B cell (primary cell): ENCODE data around the gene VAC14. TPM values are rescaled to one million over a fixed set of nuclear protein-coding genes. Genes with fewer than 3 reads are reported as not detected.

Experiments
- ATAC-seq: fragments of 200-7000 bp; cut with Tn5 transposase; one replicate; pipeline ENCODE4 v1.10.0; 2021; ENCODE audit warnings: low read depth, mild to moderate bottlenecking, moderate number of reproducible peaks, moderate library complexity
- CTCF ChIA-PET: fragments of 350-600 bp; sonication (Branson Sonifier 250); formaldehyde crosslinking; loops from one replicate; lab custom pipeline; 2021; ENCODE audit warnings: antibody characterized with exemption, inconsistent platforms; lab: Charles Lee
- POLR2A ChIA-PET: fragments of 350-600 bp; sonication (Branson Sonifier 250); formaldehyde crosslinking; loops from one replicate; lab custom pipeline; 2021; ENCODE audit warnings: antibody characterized with exemption; lab: Charles Lee
- DNase-seq: peaks from one replicate; pipeline ENCODE4 v3.0.0; 2013
- H2AFZ ChIP-seq: 2 replicates; pipeline ENCODE4 v1.6.1; 2012; ENCODE audit warnings: mild to moderate bottlenecking, low read depth, low read length; ENCODE audit not compliant: insufficient read depth, poor library complexity, severe bottlenecking
- H3K27ac ChIP-seq, 2 donors: 1 replicate in 1 of 2; 2 replicates in 1 of 2; pipeline ENCODE4 v1.5.1; 2012 to 2013; ENCODE audit warnings: low read length in 2 of 2, mild to moderate bottlenecking in 2 of 2, moderate library complexity in 1 of 2
- H3K27me3 ChIP-seq, 4 experiments: fragments of 200-600 bp in 1 of 4; sonication (generic) in 1 of 4; replicated peaks in 1 of 4; 1 replicate in 2 of 4; 2 replicates in 2 of 4; pipeline versions ENCODE4 v1.6.1 to v1.7.0; 2013 to 2016; ENCODE audit warnings: low read length in 3 of 4, mild to moderate bottlenecking in 2 of 4, mixed read lengths in 1 of 4, moderate library complexity in 1 of 4; ENCODE audit not compliant: insufficient read depth in 4 of 4, control insufficient read depth in 3 of 4; ENCODE audit errors: control extremely low read depth in 1 of 4
- H3K36me3 ChIP-seq, 2 experiments: replicated peaks in 1 of 2; 1 replicate in 1 of 2; 2 replicates in 1 of 2; pipeline versions ENCODE4 v1.6.1 to v1.7.1; 2013; ENCODE audit warnings: low read length in 1 of 2; ENCODE audit not compliant: insufficient read depth in 2 of 2, control insufficient read depth in 1 of 2; ENCODE audit errors: control extremely low read depth in 1 of 2, extremely low read depth in 1 of 2
- H3K4me1 ChIP-seq, 2 donors: fragments of 200-600 bp in 1 of 2; sonication (generic) in 1 of 2; 1 replicate in 1 of 2; 2 replicates in 1 of 2; pipeline versions ENCODE4 v1.5.1 to v1.6.1; 2013 to 2017; ENCODE audit warnings: low read length in 2 of 2; ENCODE audit not compliant: control insufficient read depth in 2 of 2, insufficient read depth in 2 of 2
- H3K4me2 ChIP-seq: replicated peaks from 2 replicates; pipeline ENCODE3; 2012; ENCODE audit warnings: mild to moderate bottlenecking, low read depth, low read length; ENCODE audit not compliant: poor library complexity, severe bottlenecking
- H3K4me3 ChIP-seq, 5 experiments: fragments of 200-600 bp in 1 of 5; sonication (generic) in 1 of 5; 1 replicate in 3 of 5; 2 replicates in 2 of 5; pipeline versions ENCODE4 v1.5.1 to v1.7.0; 2011 to 2016; ENCODE audit warnings: low read length in 4 of 5, mild to moderate bottlenecking in 4 of 5, low read depth in 2 of 5, control low read depth in 1 of 5, moderate library complexity in 1 of 5; ENCODE audit not compliant: insufficient read depth in 1 of 5; ENCODE audit errors: control extremely low read depth in 1 of 5, extremely low read depth in 1 of 5
- H3K79me2 ChIP-seq: fragments of 200-600 bp; sonication (generic); one replicate; pipeline ENCODE4 v1.6.0; 2016; ENCODE audit warnings: low read length; ENCODE audit not compliant: control insufficient read depth, insufficient read depth
- H3K9ac ChIP-seq: fragments of 200-600 bp; sonication (generic); 2 replicates; pipeline ENCODE4 v1.6.1; 2017; ENCODE audit warnings: mild to moderate bottlenecking, low read length, moderate library complexity
- H3K9me3 ChIP-seq, 3 donors: one replicate each; pipeline versions ENCODE4 v1.6.1 to v1.7.1; 2013; ENCODE audit warnings: low read length in 2 of 3; ENCODE audit not compliant: control insufficient read depth in 2 of 3, insufficient read depth in 1 of 3; ENCODE audit errors: control extremely low read depth in 1 of 3
- H4K20me1 ChIP-seq: 2 replicates; pipeline ENCODE4 v1.6.0; 2012; ENCODE audit warnings: mild to moderate bottlenecking, low read length; ENCODE audit not compliant: insufficient read depth, control insufficient read depth, poor library complexity, severe bottlenecking
- H3K27ac Mint-ChIP-seq: one replicate; pipeline ENCODE4 v1.8.0; 2021; ENCODE audit warnings: mixed read lengths
- H3K27me3 Mint-ChIP-seq: one replicate; pipeline ENCODE4 v1.8.0; 2021; ENCODE audit warnings: mixed read lengths
- H3K4me1 Mint-ChIP-seq: one replicate; pipeline ENCODE4 v1.8.0; 2021; ENCODE audit warnings: mixed read lengths
- H3K4me3 Mint-ChIP-seq: one replicate; pipeline ENCODE4 v1.8.0; 2021; ENCODE audit warnings: mixed read lengths
- H3K9me3 Mint-ChIP-seq: one replicate; pipeline ENCODE4 v1.8.0; 2022; ENCODE audit warnings: mixed read lengths; ENCODE audit not compliant: insufficient read depth
- EZH2 ChIP-seq: IDR thresholded peaks from 2 replicates; pipeline ENCODE4 v1.6.1; 2012; ENCODE audit warnings: borderline replicate concordance, low read depth, mild to moderate bottlenecking, moderate library complexity, low read length; ENCODE audit not compliant: insufficient read depth, poor library complexity, severe bottlenecking
- WGBS: methylation state at CpG from one replicate; pipeline ENCODE4 v1.1.5; 2013; ENCODE audit warnings: missing lambda C conversion rate; ENCODE audit not compliant: insufficient coverage; 5-methylcytosine and 5-hydroxymethylcytosine counted together
- intact Hi-C: fragments of 100-400 bp; cut with micrococcal nuclease; formaldehyde crosslinking; loops from one replicate; pipeline ENCODE4 v1.10.0; 2022
- polyA plus RNA-seq: library from polyadenylated mRNA; depleted of rRNA; stranded (reverse); fragments of >200 nt; gene quantifications from 2 replicates; pipeline ENCODE4 v1.2.3, GENCODE V29; 2012
- total RNA-seq, 2 donors: library from RNA; stranded (reverse); fragments of 120-200 nt in 1 of 2; gene quantifications; 1 replicate in 1 of 2; 2 replicates in 1 of 2; pipeline versions ENCODE4 v1.2.3 to v1.2.4, GENCODE V29; 2013 to 2022
- TF ChIP-seq, protein P1 (sequence below): fragments of 200-600 bp; IDR thresholded peaks from one replicate; pipeline ENCODE4 v1.8.0; 2022; ENCODE audit warnings: antibody characterized with exemption, mild to moderate bottlenecking

The VAC14 gene
- total and polyA plus RNA-seq, 2 donors (not counting 1 experiment from before 2014, with no cell fraction given): 42.6 to 64.7 TPM

DNA sequence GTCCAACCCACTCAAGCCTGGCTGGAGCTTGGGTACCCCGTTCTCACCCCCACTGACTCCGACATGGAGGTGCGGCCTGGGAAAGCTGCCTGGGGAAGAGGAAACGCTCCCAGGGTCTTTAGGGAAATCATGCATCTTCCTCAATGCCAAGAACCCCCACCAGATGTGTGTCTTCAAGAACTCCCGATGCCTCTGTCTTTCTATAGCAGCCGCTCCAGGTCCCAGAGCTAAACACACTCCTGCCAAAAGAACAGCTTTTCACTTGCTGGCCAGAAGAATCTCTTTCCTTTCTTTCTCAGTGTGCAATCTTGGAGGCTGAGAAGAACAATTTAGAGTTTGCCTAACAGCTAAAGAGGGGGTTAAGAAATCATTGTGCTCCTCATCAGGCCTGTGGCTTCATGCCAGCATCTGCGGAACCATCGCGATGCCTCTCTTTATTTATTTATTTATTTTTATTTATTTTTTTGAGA is 74.0 kb downstream of the VAC14 start:
- no peak overlapping the region for H3K27ac Mint-ChIP-seq
- H3K27me3 ChIP-seq: no peaks in the 10 kb centered on the region
- H3K27me3 Mint-ChIP-seq: no peaks in the 10 kb centered on the region
- H4K20me1 ChIP-seq: no peaks in the 10 kb centered on the region
- no peak overlapping the region for H3K9ac ChIP-seq
- peaks cover 0 to 49% of the 10 kb centered on the region in 2 experiments for H3K36me3 ChIP-seq
- H3K4me1 ChIP-seq: no peaks in the 10 kb centered on the region
- no peak overlapping the region for H3K4me2 ChIP-seq
- no peaks in the 10 kb centered on the region for H3K79me2 ChIP-seq
- no peak overlapping the region for H3K27ac ChIP-seq
- DNase-seq (no peak), ATAC-seq (no peak)
- H3K4me1 Mint-ChIP-seq: no peaks in the 10 kb centered on the region
- no peaks in the 10 kb centered on the region for H3K9me3 Mint-ChIP-seq
- POLR2A ChIA-PET: no interaction called here
- intact Hi-C loops: no loop called here
- H3K4me3 ChIP-seq: no peak overlapping the region
- TF ChIP-seq, protein P1, sequence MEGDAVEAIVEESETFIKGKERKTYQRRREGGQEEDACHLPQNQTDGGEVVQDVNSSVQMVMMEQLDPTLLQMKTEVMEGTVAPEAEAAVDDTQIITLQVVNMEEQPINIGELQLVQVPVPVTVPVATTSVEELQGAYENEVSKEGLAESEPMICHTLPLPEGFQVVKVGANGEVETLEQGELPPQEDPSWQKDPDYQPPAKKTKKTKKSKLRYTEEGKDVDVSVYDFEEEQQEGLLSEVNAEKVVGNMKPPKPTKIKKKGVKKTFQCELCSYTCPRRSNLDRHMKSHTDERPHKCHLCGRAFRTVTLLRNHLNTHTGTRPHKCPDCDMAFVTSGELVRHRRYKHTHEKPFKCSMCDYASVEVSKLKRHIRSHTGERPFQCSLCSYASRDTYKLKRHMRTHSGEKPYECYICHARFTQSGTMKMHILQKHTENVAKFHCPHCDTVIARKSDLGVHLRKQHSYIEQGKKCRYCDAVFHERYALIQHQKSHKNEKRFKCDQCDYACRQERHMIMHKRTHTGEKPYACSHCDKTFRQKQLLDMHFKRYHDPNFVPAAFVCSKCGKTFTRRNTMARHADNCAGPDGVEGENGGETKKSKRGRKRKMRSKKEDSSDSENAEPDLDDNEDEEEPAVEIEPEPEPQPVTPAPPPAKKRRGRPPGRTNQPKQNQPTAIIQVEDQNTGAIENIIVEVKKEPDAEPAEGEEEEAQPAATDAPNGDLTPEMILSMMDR: no peak
- TF ChIP-seq EZH2: no peak
- no peaks in the 10 kb centered on the region for H3K9me3 ChIP-seq
- H2AFZ ChIP-seq: no peak overlapping the region
- CTCF ChIA-PET: interaction anchor here (0.6 kb wide), 1 partner anchor 616 kb away, joined by 3 read pairs; no protein-coding TSS in a partner anchor
- 95% methylated on average over 4 of the region's 9 CpGs for WGBS
- no peak overlapping the region for H3K4me3 Mint-ChIP-seq

DNA sequence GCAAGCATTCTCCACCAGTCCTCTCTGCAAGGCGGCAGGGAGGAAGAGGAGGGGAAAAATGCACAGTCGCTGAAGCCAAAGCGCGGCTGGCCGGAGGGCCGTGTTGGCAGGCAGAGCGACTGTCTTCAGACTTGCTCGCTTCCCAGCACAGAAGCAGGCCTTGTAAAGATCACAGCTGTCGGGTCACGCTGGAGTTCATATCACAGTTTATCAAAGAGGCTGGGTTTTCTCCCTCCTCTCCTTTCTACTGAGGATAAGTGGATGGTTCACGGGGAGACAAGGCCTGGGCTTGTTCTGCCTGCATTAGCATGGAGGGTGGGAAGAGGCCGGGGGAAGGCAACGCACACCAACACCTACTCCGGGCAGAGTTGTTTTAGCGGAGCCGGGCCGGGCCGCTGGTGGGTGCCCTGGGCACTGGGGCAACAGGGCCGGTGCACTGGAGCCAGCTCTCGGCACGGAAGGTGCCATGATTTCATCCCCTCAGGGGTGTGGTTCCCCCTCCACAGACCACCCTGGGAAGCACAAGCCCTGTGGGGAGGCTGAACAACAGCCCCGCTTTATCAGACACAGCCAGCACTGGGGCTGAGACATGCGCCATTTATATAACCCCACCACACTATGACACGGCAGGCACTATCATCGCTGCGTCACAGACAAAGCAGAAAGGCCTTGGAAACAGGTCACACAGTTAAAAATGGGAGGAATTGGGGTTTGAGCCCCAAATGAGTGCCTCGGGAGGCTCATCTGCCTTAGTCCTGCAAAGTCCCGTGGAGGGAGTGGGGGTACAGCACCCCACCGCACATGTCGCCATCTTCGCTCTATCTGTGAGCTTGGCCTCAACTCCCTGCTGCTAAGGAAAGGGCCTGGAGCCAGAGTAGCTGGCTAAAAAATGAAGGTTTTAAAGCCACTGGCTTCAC is 74.8 kb downstream of the VAC14 start:
- Mint-ChIP-seq H3K27me3 (no peaks in the 10 kb centered on the region), H3K9me3 (no peaks in the 10 kb centered on the region), H3K4me1 (no peaks in the 10 kb centered on the region), H3K4me3 (no peak overlapping the region), H3K27ac (no peak overlapping the region)
- peaks cover 0 to 4% (median 0%) of the 10 kb centered on the region in 3 donors for H3K9me3 ChIP-seq
- no peak overlapping the region for H3K4me2 ChIP-seq
- H3K36me3 ChIP-seq: peaks cover 0 to 50% of the 10 kb centered on the region in 2 experiments
- no peaks in the 10 kb centered on the region for H3K4me1 ChIP-seq
- WGBS: 98% methylated on average over 26 of the region's 31 CpGs
- DNase-seq (no peak), ATAC-seq (no peak)
- TF ChIP-seq, protein P1: no peak
- no peak for TF ChIP-seq EZH2
- POLR2A ChIA-PET: no interaction called here
- H3K79me2 ChIP-seq: no peaks in the 10 kb centered on the region
- intact Hi-C loops: no loop called here
- no peak overlapping the region for H3K4me3 ChIP-seq
- H2AFZ ChIP-seq: no peak overlapping the region
- CTCF ChIA-PET: interaction anchor here (0.6 kb wide), 1 partner anchor 616 kb away, joined by 3 read pairs; no protein-coding TSS in a partner anchor
- no peak overlapping the region for H3K27ac ChIP-seq
- no peaks in the 10 kb centered on the region for H3K27me3 ChIP-seq
- no peak overlapping the region for H3K9ac ChIP-seq
- no peaks in the 10 kb centered on the region for H4K20me1 ChIP-seq
